Stimulated activated CD8-positive, alpha-beta memory T cell treated with anti-CD3 and anti-CD28 coated beads, Interleukin-15, amount 100 ng/mL, for 48 hours (primary cell): ENCODE data around the gene CDH4.
"Not testable (repeated sequence)": the region's sequence is repeated elsewhere in the genome, so short reads cannot be mapped to it uniquely, and the experiment has no call there.

ENCODE experiments used
- DNase-seq, 2 donors: peaks; one replicate each; pipeline ENCODE4 v3.0.0-alpha.2; 2020; ENCODE audit warnings: low read depth in 2 of 2

CDH4 gene

DNA sequence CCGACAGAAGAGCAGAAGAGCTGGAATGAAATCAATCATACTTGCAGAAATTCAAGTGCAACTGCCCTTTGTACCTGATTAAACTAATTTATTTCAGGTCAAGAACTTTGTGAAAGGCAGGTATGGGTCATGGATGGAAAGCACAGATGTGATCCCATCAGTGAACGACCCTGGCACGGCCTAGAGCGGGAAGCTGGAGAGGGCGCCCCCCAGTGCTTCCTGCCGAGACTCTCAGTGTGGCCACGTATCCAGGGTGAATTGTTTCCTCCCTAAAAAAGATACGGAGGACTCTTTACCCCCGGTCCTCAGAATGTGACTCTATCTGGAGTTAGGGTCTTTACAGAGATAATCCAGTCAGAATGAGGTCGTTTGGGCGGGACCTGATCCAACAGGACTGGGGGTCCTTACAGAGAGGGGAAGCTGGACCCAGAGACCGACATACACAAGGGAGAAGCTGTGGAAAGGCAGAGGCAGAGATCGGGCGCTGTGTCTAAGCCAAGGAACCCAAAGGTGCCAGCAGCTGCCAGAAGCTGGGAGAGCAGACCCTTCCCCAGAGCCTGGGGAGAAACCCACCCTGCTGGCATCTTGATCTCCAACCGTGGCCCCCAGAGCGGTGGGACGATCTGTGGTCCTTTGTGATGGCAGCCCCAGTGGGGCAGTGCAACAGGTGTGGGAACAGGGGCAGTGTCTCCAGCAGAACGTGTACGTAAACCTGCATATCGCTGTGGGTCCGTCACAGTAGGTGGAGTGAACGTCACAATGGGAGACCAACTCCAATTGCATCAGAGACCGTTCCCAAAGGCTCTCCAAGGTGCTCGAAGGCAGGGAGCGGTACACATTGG is 721.7 kb downstream of the CDH4 start:
- DNase-seq, result no peak

GRCh38 chr20:61974357-61974665 is 722.2 kb downstream of the CDH4 start:
- DNase-seq, result no peak

DNA sequence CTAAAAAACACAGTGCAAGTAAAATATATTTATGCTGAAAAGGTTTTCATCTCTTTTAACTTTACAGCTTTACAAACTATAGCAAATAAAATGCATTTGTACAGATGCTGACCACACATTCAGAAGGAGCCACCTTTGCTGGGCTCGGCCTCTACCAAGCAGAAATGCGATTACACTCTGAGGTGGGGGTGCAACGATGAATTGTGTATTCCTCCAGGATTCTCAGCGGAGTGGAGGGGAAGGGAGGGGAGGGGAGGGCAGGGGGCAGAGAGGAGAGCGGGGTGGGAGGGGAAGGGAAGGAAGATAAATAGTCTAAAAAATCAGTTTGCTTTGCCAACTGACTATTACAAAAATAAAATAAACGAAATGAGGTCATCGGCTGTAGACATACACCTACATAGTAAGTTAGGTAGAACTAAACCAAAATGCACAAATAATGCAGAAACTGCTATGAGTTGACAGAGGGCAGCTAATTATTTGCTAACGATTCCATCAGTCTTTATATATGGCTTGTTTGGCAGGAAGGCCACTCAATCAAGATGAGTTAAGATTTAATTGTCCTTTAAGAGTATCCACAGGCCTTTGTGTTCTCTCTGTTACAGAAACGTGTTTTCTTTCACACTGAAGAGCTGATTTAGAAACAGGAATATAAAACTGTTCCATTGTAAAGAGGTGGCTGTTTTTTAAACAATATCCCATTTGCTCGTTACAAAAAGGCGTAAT is 723.5 kb downstream of the CDH4 start:
- no peak for DNase-seq

GRCh38 chr20:61976263-61976643 is 724.2 kb downstream of the CDH4 start:
- no peak for DNase-seq

DNA sequence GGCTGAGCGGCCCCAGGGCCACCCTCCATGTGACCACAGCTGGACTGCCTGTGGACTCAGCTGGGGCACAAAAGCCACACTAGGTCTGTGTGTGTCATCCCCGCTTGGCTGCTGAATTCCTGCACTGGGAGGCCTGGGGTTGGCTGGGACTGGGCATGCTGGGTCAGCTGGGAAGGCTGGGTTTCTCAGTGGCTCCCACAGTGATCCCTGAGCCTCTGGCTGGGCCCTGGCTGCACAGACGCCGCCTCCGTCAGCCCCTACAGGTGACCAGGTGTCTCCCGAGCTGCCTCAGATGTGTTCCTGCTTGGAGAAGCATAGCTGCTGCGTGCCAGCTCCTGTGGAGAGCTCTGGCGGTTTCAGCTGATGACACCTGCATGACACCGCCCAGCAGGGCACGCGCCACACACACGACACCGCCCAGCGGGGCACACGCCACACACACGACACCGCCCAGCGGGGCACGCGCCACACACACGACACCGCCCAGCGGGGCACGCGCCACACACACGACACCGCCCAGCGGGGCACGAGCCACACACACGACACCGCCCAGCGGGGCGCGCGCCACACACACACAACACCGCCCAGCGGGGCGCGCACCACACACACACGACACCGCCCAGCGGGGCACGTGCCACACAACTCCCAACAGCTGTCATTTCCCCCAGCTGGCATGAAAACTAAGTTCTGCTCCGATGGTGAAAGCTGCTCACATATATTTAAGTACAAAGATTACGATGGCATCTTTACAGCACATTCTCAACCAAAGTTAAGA is 724.8 kb downstream of the CDH4 start:
- DNase-seq, result no peak

- no peak for DNase-seq
Measured at GRCh38 chr20:61977419-61977786, 725.3 kb downstream of the CDH4 start.

DNA sequence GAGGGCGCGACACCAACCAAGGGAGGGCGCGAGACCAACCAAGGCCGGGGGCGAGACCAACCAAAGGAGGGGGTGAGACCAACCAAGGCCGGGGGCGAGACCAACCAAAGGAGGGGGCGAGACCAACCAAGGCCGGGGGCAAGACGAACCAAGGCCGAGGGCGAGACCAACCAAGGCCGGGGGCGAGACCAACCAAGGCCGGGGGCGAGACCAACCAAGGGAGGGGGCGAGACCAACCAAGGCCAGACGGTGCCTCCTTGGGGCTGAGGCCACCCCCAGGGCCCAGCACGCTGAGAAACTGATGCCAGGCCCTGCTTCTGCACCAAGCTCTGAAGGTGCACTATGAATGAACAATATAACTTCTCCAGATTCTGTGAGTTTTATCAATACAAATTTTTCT is 726.4 kb downstream of the CDH4 start:
- no peak for DNase-seq

DNA sequence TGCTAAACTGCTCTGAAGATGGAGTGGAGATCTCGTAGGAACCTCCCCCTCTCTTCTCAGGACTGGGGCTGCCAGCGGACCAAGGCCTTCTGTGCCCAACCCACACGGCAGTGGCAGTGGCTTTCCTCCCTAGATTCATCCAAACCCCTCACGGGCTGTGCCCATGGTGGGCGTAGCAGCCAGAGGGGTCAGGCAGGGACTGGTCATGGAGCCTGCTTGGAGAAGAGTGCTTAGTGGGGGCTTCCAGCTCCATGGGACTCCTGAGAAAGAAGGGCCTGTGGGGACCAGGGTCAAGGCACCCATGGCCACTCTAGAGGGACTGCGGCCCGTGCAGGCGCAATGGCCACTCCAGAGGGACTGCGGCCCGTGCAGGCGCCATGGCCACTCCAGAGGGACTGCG is 727.0 kb downstream of the CDH4 start:
- DNase-seq, result no peak

DNA sequence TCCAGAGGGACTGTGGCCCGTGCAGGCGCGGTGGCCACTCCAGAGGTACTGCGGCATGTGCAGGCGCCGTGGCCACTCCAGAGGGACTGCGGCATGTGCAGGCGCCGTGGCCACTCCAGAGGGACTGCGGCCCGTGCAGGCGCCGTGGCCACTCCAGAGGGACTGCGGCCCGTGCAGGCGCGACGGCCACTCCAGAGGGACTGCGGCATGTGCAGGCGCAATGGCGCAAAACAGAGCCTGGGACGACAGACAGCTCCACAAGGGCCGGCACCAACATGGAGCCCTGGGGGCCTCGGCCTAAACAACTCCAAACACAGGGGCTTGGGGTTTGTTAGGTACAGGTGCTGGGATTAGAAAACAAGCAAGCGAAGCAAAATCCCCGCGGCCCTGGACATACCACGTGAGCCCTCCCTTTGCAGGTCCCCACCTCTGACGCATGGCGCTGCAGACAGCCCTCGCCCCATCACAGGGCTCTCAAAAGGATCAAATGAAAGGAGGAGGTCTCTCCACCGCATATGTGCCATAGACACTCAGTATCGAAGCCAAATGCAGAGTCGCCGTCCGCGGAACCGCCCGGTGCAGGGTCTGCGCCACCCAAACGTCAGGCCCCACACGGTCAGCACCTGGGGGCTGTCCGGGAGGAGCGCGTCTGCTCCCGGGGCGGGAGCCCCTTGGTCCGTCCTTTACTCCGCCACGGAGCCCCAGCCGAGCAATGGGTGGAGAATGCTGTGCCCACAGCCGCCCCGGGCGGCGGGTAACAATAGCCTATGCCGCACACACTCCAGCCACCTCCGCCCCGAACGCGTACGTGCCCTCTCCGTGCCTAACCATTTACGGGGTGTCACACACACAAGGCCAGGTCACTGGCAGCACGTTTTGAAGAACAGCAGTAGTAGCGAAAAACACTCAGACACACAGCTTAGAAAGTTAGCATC is 727.9 kb downstream of the CDH4 start:
- no peak for DNase-seq

DNA sequence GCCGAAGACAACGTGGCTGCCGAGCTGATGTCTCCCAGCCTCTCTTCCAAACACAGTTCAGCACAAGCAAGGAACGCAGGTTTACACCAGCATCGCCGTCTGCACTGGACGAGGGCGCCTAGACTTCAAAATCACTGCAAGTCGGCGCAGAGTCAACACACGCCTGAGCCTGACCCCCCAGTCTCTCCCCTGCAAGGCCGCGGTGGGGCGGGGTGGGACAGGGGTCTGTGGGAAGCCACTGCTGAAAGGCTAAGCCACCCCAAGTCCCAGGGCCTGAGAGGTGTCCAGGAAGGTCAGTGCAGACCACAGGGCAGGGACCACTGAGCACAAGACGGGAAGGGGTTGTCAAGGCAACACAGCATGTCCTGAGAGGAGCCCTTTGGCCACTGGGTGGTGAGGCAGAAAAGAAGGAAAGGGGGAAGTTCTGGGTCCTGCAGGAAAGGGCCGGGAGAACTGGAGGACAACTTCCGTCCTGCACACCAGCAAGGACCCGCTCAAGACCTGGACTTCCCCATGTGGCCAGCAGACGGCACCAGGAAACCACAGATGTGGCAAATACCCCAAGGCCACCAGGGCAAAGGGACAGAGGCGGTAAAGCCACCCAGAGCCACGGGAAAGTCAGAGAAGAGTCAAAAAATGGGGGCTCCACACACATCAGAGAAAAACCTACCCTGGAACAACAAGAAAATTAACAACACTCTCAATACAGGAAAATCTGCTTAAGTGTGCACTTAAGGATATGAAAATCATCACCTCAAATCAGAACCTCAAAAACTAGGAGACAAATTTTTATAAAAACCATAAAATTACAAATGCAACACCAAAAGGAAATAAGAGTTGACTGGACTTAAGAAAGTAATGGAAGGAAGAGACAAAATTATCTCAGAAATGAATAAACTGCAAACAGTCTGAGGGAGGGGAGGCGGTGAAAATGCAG is 728.9 kb downstream of the CDH4 start:
- DNase-seq, result no peak

- not testable (repeated sequence) for DNase-seq
Measured at GRCh38 chr20:61981691-61982090, 729.6 kb downstream of the CDH4 start.

DNA sequence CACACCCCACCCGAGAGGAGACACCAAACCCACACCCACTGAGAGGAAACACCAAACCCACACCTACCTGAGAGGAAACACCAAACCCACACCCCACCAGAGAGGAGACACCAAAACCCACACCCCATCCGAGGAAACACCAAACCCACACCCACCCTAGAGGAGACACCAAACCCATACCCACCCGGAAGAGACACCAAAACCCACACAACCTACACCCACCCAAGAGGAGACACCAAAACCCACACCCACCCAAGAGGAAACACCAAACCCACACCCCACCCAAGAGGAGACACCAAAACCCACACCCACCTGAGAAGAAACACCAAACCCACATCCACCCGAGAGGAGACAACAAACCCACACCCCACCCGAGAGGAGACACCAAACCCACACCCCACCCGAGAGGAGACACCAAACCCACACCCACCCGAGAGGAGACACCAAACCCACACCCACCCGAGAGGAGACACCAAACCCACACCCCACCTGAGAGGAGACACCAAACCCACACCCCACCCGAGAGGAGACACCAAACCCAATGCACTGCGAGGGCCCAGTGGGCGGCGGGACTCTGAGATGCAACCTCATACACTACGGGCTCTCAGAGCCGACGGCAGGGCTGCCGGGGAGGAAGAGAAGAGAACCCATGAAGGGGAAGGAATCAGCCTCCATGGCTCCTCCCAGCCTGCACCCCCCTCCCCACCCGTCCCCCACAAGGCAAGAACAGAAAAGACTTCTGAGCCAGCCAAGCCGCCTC is 730.3 kb downstream of the CDH4 start:
- no peak for DNase-seq

DNA sequence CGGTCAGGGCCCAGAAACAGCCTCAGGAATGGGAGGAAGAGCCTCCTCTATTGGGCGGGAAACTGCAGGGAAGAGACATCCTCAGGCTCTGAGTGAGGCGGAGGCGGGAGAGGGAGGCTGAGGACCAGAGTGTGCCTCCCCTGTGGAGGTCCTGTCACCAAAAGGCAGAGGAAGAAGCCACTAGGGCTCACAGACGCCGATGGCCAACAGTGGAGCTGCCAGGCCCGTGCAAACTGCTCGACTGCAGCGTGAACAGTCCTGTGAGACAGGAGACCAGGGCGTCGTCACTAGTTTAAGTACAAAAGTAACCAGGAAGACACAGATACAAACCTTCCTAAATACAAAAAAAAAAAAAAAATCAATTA is 730.9 kb downstream of the CDH4 start:
- no peak for DNase-seq

- no peak for DNase-seq
Measured at GRCh38 chr20:61983965-61984364, 731.9 kb downstream of the CDH4 start.

GRCh38 chr20:61984431-61984830 is 732.4 kb downstream of the CDH4 start:
- DNase-seq, result not testable (repeated sequence)

DNA sequence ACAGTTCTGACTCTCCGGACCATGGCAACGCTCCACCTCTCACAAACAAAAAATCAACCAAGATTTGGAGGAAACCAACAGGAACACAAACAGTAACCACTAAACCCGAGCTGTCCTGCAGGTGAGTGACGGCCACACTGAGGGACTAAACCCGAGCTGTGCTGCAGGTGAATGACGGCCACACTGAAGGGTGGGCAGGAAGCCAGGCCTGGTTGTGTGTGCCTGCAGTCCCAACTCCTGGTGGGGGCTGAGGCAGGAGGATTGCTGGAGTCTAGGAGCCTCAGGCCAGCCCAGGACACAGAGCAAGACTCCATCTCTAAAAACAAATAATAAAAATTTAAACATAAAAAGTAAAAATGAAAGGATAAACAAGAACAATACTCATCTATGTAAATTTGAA is 733.0 kb downstream of the CDH4 start:
- no peak for DNase-seq

GRCh38 chr20:61986762-61987321 is 734.8 kb downstream of the CDH4 start:
- DNase-seq, result no peak

DNA sequence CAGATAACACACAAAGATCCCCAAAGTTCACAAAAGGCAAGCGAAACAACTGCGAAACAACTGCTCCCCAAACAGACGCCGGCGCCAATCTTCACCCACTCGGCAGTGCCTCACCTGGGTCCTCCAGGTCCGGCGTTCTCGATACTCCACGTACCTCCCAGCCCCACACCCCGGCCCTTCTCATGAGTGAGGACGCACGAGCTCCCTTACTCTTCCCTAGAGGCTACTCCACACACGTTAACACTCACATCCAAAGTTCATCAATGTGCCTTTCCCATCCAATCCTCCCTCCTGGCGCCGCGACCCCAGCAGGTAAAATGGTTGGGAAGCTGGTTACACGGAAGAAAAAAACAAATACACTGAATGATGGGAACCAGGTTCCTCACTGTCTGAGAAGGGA is 736.6 kb downstream of the CDH4 start:
- no peak for DNase-seq

DNA sequence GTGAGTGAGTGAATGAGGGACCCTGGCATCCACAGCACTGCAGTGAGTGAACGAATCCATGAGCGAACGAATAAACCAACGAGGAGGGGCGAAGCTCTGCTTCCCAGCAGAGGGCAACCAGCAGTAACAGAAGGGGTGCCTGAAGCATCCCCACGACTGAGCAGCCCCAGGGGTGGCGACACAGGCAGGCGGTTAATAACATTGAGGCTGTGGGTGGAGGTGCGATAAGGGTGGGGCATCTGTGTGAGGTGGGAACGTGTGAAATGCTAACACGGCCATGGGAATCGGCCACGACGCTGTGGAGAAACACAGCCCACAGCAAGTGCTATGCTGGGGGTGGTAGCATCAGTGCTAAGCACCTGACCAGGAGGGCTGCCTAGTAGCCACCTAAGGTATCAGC is 737.7 kb downstream of the CDH4 start:
- no peak for DNase-seq
